Measurements from ENCODE around the gene CNTNAP2. TPM values are rescaled to one million over a fixed set of nuclear protein-coding genes. Genes with fewer than 3 reads are reported as not detected.

CNTNAP2 gene
- total RNA-seq, 1 donor, result under 0.01 TPM

DNA sequence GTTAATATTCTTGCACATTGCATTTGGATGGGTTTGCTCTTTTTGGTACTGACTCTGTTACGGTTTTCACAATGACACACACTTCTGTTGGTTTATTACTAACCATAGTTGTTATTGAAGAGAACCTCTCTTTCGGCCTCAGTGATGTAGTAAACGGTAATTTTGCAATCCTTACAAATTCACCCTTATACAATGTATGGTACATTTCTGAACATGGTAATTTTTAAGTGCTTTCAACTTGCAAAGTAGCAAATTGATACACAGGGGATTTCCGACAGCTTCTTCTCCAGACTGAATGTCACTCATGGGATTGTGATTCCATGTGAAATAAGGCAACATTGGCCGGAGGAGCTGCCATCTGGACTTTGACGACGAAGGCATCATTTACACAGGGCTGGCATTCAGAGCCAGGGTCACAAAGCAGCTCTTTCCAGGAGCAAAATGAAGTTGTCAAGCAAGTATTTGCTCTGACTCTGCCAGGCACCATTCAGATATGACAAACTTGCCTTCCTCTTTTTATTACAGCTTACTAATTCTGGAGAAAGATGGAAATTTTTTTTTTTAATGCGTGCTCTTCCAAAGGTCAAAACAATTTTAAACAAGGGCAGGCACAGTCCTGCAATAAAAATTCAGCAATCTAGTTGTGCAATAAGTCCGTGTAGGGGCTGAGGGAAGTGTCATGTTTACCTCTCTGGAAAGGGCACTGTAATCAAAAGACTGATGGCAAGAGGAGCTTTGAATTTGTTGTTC is 1762.5 kb downstream of the CNTNAP2 start:
- no peak overlapping the region for H3K4me3 ChIP-seq (ENCODE audit: low read depth, low read length)
- TF ChIP-seq, protein P1, sequence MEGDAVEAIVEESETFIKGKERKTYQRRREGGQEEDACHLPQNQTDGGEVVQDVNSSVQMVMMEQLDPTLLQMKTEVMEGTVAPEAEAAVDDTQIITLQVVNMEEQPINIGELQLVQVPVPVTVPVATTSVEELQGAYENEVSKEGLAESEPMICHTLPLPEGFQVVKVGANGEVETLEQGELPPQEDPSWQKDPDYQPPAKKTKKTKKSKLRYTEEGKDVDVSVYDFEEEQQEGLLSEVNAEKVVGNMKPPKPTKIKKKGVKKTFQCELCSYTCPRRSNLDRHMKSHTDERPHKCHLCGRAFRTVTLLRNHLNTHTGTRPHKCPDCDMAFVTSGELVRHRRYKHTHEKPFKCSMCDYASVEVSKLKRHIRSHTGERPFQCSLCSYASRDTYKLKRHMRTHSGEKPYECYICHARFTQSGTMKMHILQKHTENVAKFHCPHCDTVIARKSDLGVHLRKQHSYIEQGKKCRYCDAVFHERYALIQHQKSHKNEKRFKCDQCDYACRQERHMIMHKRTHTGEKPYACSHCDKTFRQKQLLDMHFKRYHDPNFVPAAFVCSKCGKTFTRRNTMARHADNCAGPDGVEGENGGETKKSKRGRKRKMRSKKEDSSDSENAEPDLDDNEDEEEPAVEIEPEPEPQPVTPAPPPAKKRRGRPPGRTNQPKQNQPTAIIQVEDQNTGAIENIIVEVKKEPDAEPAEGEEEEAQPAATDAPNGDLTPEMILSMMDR (IDR thresholded peaks at IDR 0.05; ENCODE audit: insufficient read depth, low read length), result no peak
- no peak for DNase-seq (ENCODE audit: low read depth)

DNA sequence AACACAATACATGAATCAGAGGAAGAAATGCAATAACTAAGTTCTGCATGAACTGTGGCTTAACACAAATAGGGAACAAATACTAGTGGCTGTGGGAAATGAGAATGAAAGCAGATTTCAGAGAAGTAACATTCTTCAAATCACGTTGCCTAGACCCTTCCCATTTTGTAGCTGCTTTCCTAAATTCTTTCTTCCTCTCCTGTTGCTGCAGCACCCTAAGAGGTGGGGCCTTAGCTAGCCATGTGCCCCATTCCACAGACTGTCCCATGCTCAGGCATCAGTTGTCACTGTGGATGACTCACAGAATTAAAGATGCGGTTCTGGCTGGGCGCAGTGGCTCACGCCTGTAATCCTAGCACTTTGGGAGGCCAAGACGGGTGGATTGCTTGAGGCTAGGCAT is 1769.3 kb downstream of the CNTNAP2 start:
- no peak overlapping the region for H3K4me3 ChIP-seq (ENCODE audit: low read depth, low read length)
- no peak for DNase-seq (ENCODE audit: low read depth)
- TF ChIP-seq, protein P1 (IDR thresholded peaks at IDR 0.05; ENCODE audit: insufficient read depth, low read length), result no peak

DNA sequence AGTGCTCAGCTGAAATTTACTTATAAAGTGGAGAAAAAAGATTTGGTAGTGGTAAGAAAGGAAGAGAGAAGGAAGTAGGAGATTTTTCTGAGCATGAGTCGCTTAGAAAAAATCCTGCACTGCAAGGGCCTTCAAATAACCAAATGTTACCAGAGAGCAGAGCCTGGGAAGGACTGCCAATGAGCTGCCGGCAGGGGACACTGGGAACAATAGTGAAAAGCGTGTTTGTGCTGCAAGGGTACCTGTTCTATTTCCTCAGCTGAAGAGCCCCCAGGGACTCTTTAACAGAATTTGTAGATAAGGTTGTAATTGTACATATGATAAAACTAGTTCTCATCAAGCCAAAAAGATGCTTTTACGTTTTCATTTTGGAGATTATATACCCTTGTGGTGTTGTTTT is 1777.7 kb downstream of the CNTNAP2 start:
- TF ChIP-seq, protein P1 (IDR thresholded peaks at IDR 0.05; ENCODE audit: insufficient read depth, low read length), result no peak
- DNase-seq (ENCODE audit: low read depth), result no peak
- H3K4me3 ChIP-seq (ENCODE audit: low read depth, low read length), result no peak overlapping the region

DNA sequence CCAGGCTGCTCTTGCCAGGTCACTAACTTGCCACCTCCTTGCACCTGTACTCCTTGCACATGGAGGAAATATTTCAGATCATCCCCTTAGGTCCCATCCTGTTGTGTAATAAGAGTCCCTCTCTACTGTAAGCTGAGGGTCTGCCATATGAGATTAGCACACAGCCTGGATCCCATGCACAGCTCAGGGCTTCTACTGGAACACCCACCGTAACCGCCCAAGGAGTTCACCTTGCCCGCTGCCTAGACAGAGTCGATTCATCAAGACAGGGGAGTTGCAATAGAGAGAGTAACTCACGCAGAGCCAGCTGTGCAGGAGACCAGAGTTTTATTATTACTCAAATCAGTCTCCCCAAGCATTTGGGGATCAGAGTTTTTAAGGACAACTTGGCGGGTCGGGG is 1779.5 kb downstream of the CNTNAP2 start:
- H3K4me3 ChIP-seq (ENCODE audit: low read depth, low read length), result no peak overlapping the region
- TF ChIP-seq, protein P1 (IDR thresholded peaks at IDR 0.05; ENCODE audit: insufficient read depth, low read length), result no peak
- no peak for DNase-seq (ENCODE audit: low read depth)

DNA sequence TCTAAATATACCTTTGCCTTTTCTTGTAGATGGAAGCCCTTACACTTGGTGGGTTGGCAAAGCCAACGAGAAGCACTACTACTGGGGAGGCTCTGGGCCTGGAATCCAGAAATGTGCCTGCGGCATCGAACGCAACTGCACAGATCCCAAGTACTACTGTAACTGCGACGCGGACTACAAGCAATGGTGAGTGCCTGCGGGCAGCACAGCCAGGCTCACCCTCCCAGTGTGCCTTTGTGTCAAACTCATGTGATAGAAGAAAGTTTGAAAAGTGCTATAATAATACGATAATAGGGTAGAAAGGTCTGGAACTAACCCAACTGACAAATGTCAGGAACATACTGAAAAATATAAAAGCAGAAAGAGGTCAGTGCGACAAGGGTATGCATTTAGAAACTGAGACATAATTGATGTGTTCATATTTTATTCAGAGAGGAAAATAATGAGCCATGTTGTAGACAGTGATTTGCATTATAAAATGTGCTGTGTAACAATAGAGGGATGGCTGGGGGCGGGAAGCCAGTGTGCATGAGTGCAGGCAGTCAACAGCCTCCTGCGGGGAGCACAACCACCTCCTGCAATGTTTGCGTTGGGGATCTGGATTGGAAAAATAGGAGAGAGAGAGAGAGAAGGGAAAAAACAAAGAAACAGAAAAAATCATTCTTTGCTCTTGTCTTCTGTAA is 1787.1 kb downstream of the CNTNAP2 start:
- TF ChIP-seq, protein P1 (IDR thresholded peaks at IDR 0.05; ENCODE audit: insufficient read depth, low read length), result no peak
- H3K4me3 ChIP-seq (ENCODE audit: low read depth, low read length), result no peak overlapping the region

DNA sequence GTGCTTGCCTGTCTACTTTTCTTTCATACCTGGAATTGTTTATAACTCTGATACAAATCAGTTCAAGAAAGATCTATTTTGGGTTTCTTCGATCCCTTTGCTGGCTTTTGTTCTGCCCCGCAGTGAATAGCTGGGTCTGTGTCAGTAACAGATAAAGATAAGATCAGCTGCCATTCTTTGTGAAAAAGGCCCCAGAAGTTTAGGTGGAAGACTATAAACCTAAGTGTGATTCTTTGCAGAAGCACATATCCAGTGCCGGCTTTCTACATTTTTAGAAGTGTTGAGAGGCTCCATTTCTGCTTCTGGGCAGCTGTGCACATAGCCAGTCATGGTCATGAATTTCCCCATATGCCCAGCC is 1787.6 kb downstream of the CNTNAP2 start:
- TF ChIP-seq, protein P1 (IDR thresholded peaks at IDR 0.05; ENCODE audit: insufficient read depth, low read length), result no peak
- DNase-seq (ENCODE audit: low read depth), result no peak

More for the DNA sequence above, 1787.1 kb downstream of the CNTNAP2 start:
- no peak for DNase-seq (ENCODE audit: low read depth)

More for the DNA sequence above, 1787.6 kb downstream of the CNTNAP2 start:
- H3K4me3 ChIP-seq (ENCODE audit: low read depth, low read length), result no peak overlapping the region

Data from fibroblast of the aortic adventitia (primary cell).